Activated CD4-positive, alpha-beta T cell treated with anti-CD3 and anti-CD28 coated beads for 36 hours (primary cell): Measurements from ENCODE around the gene SCG5. TPM values are rescaled to one million over a fixed set of nuclear protein-coding genes. Genes with fewer than 3 reads are reported as not detected.

Experiments used
- ATAC-seq: fragments of 200-7000 bp; cut with Tn5 transposase; one replicate; pipeline ENCODE4 v1.10.0; 2021; ENCODE audit warnings: mild to moderate bottlenecking, moderate library complexity
- CTCF ChIA-PET: fragments of 350-600 bp; sonication (Branson Sonifier 250); formaldehyde crosslinking; loops from one replicate; lab custom pipeline; 2021; ENCODE audit warnings: antibody characterized with exemption; lab: Charles Lee
- POLR2A ChIA-PET: fragments of 350-600 bp; sonication (Branson Sonifier 250); formaldehyde crosslinking; loops from one replicate; lab custom pipeline; 2021; ENCODE audit warnings: antibody characterized with exemption, inconsistent platforms; lab: Charles Lee
- DNase-seq: peaks from one replicate; pipeline ENCODE4 v3.0.0-alpha.2; 2020
- H3K27ac Mint-ChIP-seq: one replicate; pipeline ENCODE4 v1.8.0; 2021; ENCODE audit warnings: mixed read lengths
- H3K27me3 Mint-ChIP-seq: one replicate; pipeline ENCODE4 v1.8.0; 2021; ENCODE audit warnings: mixed read lengths
- H3K36me3 Mint-ChIP-seq: one replicate; pipeline ENCODE4 v1.8.0; 2021; ENCODE audit warnings: low read depth, mixed read lengths
- H3K4me1 Mint-ChIP-seq: one replicate; pipeline ENCODE4 v1.8.0; 2021; ENCODE audit warnings: mixed read lengths
- H3K4me3 Mint-ChIP-seq: one replicate; pipeline ENCODE4 v1.8.0; 2021; ENCODE audit warnings: mild to moderate bottlenecking, moderate library complexity, mixed read lengths
- H3K9me3 Mint-ChIP-seq: one replicate; pipeline ENCODE4 v1.8.0; 2021; ENCODE audit warnings: low read depth, mixed read lengths
- intact Hi-C, 2 experiments: fragments of 100-400 bp; cut with DNase I in 1 of 2; cut with micrococcal nuclease in 1 of 2; formaldehyde crosslinking; loops; one replicate each; pipeline versions ENCODE4 v1.14.2 to v1.15.1; 2022 to 2024; cut with DNase I, micrococcal nuclease
- total RNA-seq, 2 experiments: library from RNA; stranded (reverse); gene quantifications; one replicate each; pipeline ENCODE4 v1.2.3, GENCODE V29; 2021

Gene SCG5
- total RNA-seq, 2 experiments from 2014 or later = 0.91 to 1.2 TPM

- peak; percentile 59 for DNase-seq
- H3K4me1 Mint-ChIP-seq = peaks cover 11% of the 10 kb centered on the region
- H3K36me3 Mint-ChIP-seq = no peaks in the 10 kb centered on the region
- ATAC-seq = peak; percentile 55
- H3K27me3 Mint-ChIP-seq = peaks cover 55% of the 10 kb centered on the region
- H3K9me3 Mint-ChIP-seq = no peaks in the 10 kb centered on the region
- intact Hi-C loops = no loop called here
- POLR2A ChIA-PET = no interaction called here
- CTCF ChIA-PET = no interaction called here
- H3K27ac Mint-ChIP-seq = no peak overlapping the region
- no peak overlapping the region for H3K4me3 Mint-ChIP-seq
These were observed 89.5 kb downstream of the SCG5 start for GRCh38 chr15:32730677-32731654.

GRCh38 chr15:32732574-32733157 is 91.2 kb downstream of the SCG5 start:
- POLR2A ChIA-PET = no interaction called here

GRCh38 chr15:32733281-32733680 is 91.8 kb downstream of the SCG5 start:
- POLR2A ChIA-PET = no interaction called here
- Mint-ChIP-seq H3K27me3 (peaks cover 53% of the 10 kb centered on the region), H3K9me3 (no peaks in the 10 kb centered on the region), H3K4me1 (peaks cover 11% of the 10 kb centered on the region), H3K36me3 (no peaks in the 10 kb centered on the region), H3K27ac (no peak overlapping the region), H3K4me3 (no peak overlapping the region)
- DNase-seq = no peak
- intact Hi-C loops = no loop called here
- CTCF ChIA-PET = no interaction called here
- no peak for ATAC-seq

More at GRCh38 chr15:32732574-32733157, 91.2 kb downstream of the SCG5 start:
- no peak for DNase-seq
- H3K9me3 Mint-ChIP-seq = no peaks in the 10 kb centered on the region
- peaks cover 11% of the 10 kb centered on the region for H3K4me1 Mint-ChIP-seq
- no peak overlapping the region for H3K27ac Mint-ChIP-seq
- no peak overlapping the region for H3K4me3 Mint-ChIP-seq
- ATAC-seq = no peak
- intact Hi-C loops = no loop called here
- peaks cover 53% of the 10 kb centered on the region for H3K27me3 Mint-ChIP-seq
- CTCF ChIA-PET = no interaction called here
- no peaks in the 10 kb centered on the region for H3K36me3 Mint-ChIP-seq

GRCh38 chr15:32735989-32736700 is 94.6 kb downstream of the SCG5 start:
- DNase-seq (no peak), ATAC-seq (no peak)
- intact Hi-C loops = no loop called here
- no peaks in the 10 kb centered on the region for H3K4me1 Mint-ChIP-seq
- ChIA-PET CTCF (no interaction called here), POLR2A (no interaction called here)
- H3K4me3 Mint-ChIP-seq = no peak overlapping the region
- H3K9me3 Mint-ChIP-seq = peaks cover 3% of the 10 kb centered on the region
- peaks cover 40% of the 10 kb centered on the region for H3K27me3 Mint-ChIP-seq
- H3K36me3 Mint-ChIP-seq = no peaks in the 10 kb centered on the region
- H3K27ac Mint-ChIP-seq = no peak overlapping the region

- POLR2A ChIA-PET = no interaction called here
- CTCF ChIA-PET = no interaction called here
- DNase-seq (no peak), ATAC-seq (no peak)
- Mint-ChIP-seq H3K9me3 (peaks cover 3% of the 10 kb centered on the region), H3K4me3 (no peak overlapping the region), H3K36me3 (no peaks in the 10 kb centered on the region), H3K27me3 (peaks cover 36% of the 10 kb centered on the region), H3K4me1 (no peaks in the 10 kb centered on the region), H3K27ac (no peak overlapping the region)
- intact Hi-C loops = no loop called here
These were observed 95.2 kb downstream of the SCG5 start for GRCh38 chr15:32736701-32737061.

GRCh38 chr15:32737304-32737703 is 95.8 kb downstream of the SCG5 start:
- Mint-ChIP-seq H3K4me3 (no peak overlapping the region), H3K4me1 (no peaks in the 10 kb centered on the region), H3K27me3 (peaks cover 32% of the 10 kb centered on the region), H3K36me3 (no peaks in the 10 kb centered on the region), H3K9me3 (peaks cover 3% of the 10 kb centered on the region), H3K27ac (no peak overlapping the region)
- CTCF ChIA-PET = no interaction called here
- ATAC-seq = no peak
- no peak for DNase-seq
- POLR2A ChIA-PET = no interaction called here
- intact Hi-C loops = no loop called here

- Mint-ChIP-seq H3K4me3 (no peak overlapping the region), H3K27ac (no peak overlapping the region), H3K4me1 (no peaks in the 10 kb centered on the region), H3K27me3 (peaks cover 23% of the 10 kb centered on the region), H3K9me3 (peaks cover 3% of the 10 kb centered on the region), H3K36me3 (no peaks in the 10 kb centered on the region)
- ChIA-PET CTCF (no interaction called here), POLR2A (no interaction called here)
- intact Hi-C loops = no loop called here
- no peak for ATAC-seq
- no peak for DNase-seq
These were observed 97.2 kb downstream of the SCG5 start for GRCh38 chr15:32738666-32739065.

GRCh38 chr15:32739522-32740063 is 98.1 kb downstream of the SCG5 start:
- intact Hi-C loops = no loop called here
- H3K4me1 Mint-ChIP-seq = no peaks in the 10 kb centered on the region
- ATAC-seq (no peak), DNase-seq (no peak)
- CTCF ChIA-PET = no interaction called here
- H3K9me3 Mint-ChIP-seq = peaks cover 3% of the 10 kb centered on the region
- no peak overlapping the region for H3K4me3 Mint-ChIP-seq
- H3K36me3 Mint-ChIP-seq = no peaks in the 10 kb centered on the region
- POLR2A ChIA-PET = no interaction called here
- H3K27me3 Mint-ChIP-seq = peaks cover 21% of the 10 kb centered on the region
- H3K27ac Mint-ChIP-seq = no peak overlapping the region

- peaks cover 7% of the 10 kb centered on the region for H3K27me3 Mint-ChIP-seq
- no peak for ATAC-seq
- CTCF ChIA-PET = interaction anchor here (0.7 kb wide), 1 partner anchor 81 kb away, joined by 3 read pairs; no protein-coding TSS in a partner anchor
- no peak for DNase-seq
- no peaks in the 10 kb centered on the region for H3K4me1 Mint-ChIP-seq
- H3K27ac Mint-ChIP-seq = no peak overlapping the region
- peaks cover 3% of the 10 kb centered on the region for H3K9me3 Mint-ChIP-seq
- POLR2A ChIA-PET = no interaction called here
- intact Hi-C loops = no loop called here
- H3K4me3 Mint-ChIP-seq = no peak overlapping the region
- no peaks in the 10 kb centered on the region for H3K36me3 Mint-ChIP-seq
These were observed 102.1 kb downstream of the SCG5 start for GRCh38 chr15:32743411-32744140.

- ATAC-seq (no peak), DNase-seq (no peak)
- Mint-ChIP-seq H3K9me3 (no peaks in the 10 kb centered on the region), H3K27me3 (peaks cover 7% of the 10 kb centered on the region), H3K4me1 (no peaks in the 10 kb centered on the region), H3K36me3 (no peaks in the 10 kb centered on the region), H3K4me3 (no peak overlapping the region), H3K27ac (no peak overlapping the region)
- ChIA-PET POLR2A (no interaction called here), CTCF (no interaction called here)
- intact Hi-C loops = no loop called here
These were observed 104.8 kb downstream of the SCG5 start for GRCh38 chr15:32746116-32746857.
